ENCODE results near the gene PRRG4. TPM values are rescaled to one million over a fixed set of nuclear protein-coding genes. Genes with fewer than 3 reads are reported as not detected.

PRRG4 gene
- total RNA-seq, 1 experiment from 2014 or later, result 1.2 TPM

GRCh38 chr11:32902089-32902665 is 72.5 kb downstream of the PRRG4 start:
- no peak overlapping the region for H3K18ac ChIP-seq (ENCODE audit: insufficient read length, low read depth, low read length)
- TF ChIP-seq CTCF (conservative IDR thresholded peaks at IDR 0.05), result no peak
- H3K79me1 ChIP-seq (ENCODE audit: insufficient read depth, low read depth, low read length, poor library complexity, severe bottlenecking), result peaks cover 2% of the 10 kb centered on the region
- H3K23ac ChIP-seq (ENCODE audit: insufficient read length, low read depth, low read length), result no peak overlapping the region
- peaks cover 12 to 79% (median 64%) of the 10 kb centered on the region in 3 experiments; a peak in 6 of 7 replicates for H3K36me3 Mint-ChIP-seq (ENCODE audit: insufficient read depth in 1 of 3, low read depth in 3 of 3)
- DNase-seq, result no peak
- H3K4ac ChIP-seq (ENCODE audit: low read depth, low read length), result no peak overlapping the region
- peak overlapping the region in 2 of 3 experiments; percentile 37 to 72; a peak in 4 of 7 replicates for H3K27ac Mint-ChIP-seq
- H3K9ac ChIP-seq (ENCODE audit: extremely low read depth, insufficient read length, low read length), result no peak overlapping the region
- H2AK5ac ChIP-seq (ENCODE audit: insufficient read length, low read length), result no peak overlapping the region
- H2BK5ac ChIP-seq (ENCODE audit: insufficient read length, low read length), result no peak overlapping the region
- H4K91ac ChIP-seq (ENCODE audit: insufficient read length, low read depth, low read length), result no peak overlapping the region
- no peak overlapping the region for H3K56ac ChIP-seq (ENCODE audit: insufficient read length, low read depth, low read length)
- no peak overlapping the region for H4K5ac ChIP-seq (ENCODE audit: insufficient read length, low read depth, low read length)
- H3K27ac ChIP-seq (ENCODE audit: insufficient read length, low read depth, low read length), result no peak overlapping the region
- H3K27me3 Mint-ChIP-seq (ENCODE audit: low read depth), result no peaks in the 10 kb centered on the region; the same call in 1 of the 2 replicates
- no peak overlapping the region for H2BK120ac ChIP-seq (ENCODE audit: low read depth, low read length, poor library complexity, severe bottlenecking)
- no peaks in the 10 kb centered on the region for H4K20me1 ChIP-seq (ENCODE audit: control insufficient read depth, insufficient read depth, insufficient read length)
- H2AFZ ChIP-seq (ENCODE audit: low read length), result no peak overlapping the region
- peaks cover 74 to 80% of the 10 kb centered on the region in 2 experiments for H3K4me1 Mint-ChIP-seq
- H3K79me2 ChIP-seq (ENCODE audit: insufficient read depth, low read length), result peaks cover 80% of the 10 kb centered on the region
- H3K4me2 ChIP-seq (ENCODE audit: insufficient read depth, insufficient read length, low read length), result no peak overlapping the region
- H3K27me3 ChIP-seq (ENCODE audit: insufficient read depth, low read length), result no peaks in the 10 kb centered on the region
- H3K4me1 ChIP-seq (ENCODE audit: insufficient read depth, low read length), result peaks cover 13% of the 10 kb centered on the region
- no peaks in the 10 kb centered on the region for H3K23me2 ChIP-seq (ENCODE audit: insufficient read length, low read depth, low read length, poor library complexity, severe bottlenecking)
- peak overlapping the region in 1 of 2 experiments; percentile 21; a peak in 1 of 5 replicates for H3K4me3 Mint-ChIP-seq
- H3K14ac ChIP-seq (ENCODE audit: insufficient read depth, low read length), result no peak overlapping the region
- no peak overlapping the region for H2BK20ac ChIP-seq (ENCODE audit: low read depth, low read length, poor library complexity, severe bottlenecking)
- no peak overlapping the region for H4K8ac ChIP-seq (replicated peaks; ENCODE audit: insufficient read length, low read depth, low read length)
- H2BK12ac ChIP-seq (ENCODE audit: insufficient read length, low read depth, low read length), result no peak overlapping the region
- no peaks in the 10 kb centered on the region for H3K9me3 ChIP-seq (ENCODE audit: control insufficient read depth, low read depth, low read length)
- no peak overlapping the region for H3T11ph ChIP-seq (ENCODE audit: low read length)
- no peaks in the 10 kb centered on the region for H3K9me3 Mint-ChIP-seq
- no CpG with 5 or more reads among the region's 4 CpGs for WGBS (ENCODE audit: extremely low coverage, insufficient read length, low lambda C conversion rate)
- no peak overlapping the region for H2BK15ac ChIP-seq (ENCODE audit: low read depth, low read length)

All from H9 (cell line).